C1 segment of cervical spinal cord (tissue), 14 donors: Measurements from ENCODE around the gene AIG1.
A peak's percentile ranks its signal among the peaks of the same experiment; 100 is the strongest.
"Not testable (repeated sequence)": the region's sequence is repeated elsewhere in the genome, so short reads cannot be mapped to it uniquely, and the experiment has no call there.

Experiments
- DNase-seq, 14 donors: peaks; one replicate each; lab custom pipeline; 2025; lab: John Stamatoyannopoulos, UW

Gene AIG1

DNA sequence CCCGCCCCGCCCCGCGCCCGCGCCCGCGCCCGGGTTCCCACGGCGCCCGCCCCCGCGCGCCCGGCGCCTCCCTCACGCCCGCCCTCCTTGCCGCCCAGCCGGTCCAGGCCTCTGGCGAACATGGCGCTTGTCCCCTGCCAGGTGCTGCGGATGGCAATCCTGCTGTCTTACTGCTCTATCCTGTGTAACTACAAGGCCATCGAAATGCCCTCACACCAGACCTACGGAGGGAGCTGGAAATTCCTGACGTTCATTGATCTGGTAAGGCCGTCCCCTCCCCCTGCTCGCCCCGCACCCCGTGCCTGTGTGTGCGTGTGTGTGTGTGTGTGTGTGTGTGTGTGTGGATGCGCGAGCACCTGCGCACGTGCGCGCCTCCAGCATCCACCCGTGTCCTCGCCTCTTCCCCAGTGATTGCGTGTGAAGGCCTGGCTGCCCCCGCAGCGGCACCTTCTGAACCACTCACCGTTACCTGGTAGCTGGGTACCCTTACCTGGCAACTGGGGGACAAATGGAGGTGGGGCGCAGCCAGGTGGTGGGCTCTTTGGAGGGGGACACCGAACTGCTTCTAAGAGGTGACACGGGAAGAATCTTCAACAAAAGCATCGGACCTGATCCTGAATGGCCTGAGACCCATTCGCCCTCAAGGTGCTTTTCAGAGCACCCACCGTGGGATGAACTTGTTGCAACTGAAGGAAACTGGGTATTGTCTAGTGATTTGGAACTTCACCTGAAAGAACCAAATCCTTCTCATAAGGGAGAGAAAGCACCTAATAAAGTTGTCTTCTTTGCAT is at the start of gene AIG1:
TSS of gene AIG1 (plus strand) at position 84 of the 791 bp plus-strand sequence. CDS start at position 121, 37 bp downstream.
- DNase-seq = peak in 11 of 14 donors; percentile 62 to 89 (median 83)

GRCh38 chr6:143014764-143015163 is 45.9 kb upstream of the AIG1 start:
- DNase-seq = no peak

GRCh38 chr6:143015300-143015706 is 45.4 kb upstream of the AIG1 start:
- DNase-seq = no peak

DNA sequence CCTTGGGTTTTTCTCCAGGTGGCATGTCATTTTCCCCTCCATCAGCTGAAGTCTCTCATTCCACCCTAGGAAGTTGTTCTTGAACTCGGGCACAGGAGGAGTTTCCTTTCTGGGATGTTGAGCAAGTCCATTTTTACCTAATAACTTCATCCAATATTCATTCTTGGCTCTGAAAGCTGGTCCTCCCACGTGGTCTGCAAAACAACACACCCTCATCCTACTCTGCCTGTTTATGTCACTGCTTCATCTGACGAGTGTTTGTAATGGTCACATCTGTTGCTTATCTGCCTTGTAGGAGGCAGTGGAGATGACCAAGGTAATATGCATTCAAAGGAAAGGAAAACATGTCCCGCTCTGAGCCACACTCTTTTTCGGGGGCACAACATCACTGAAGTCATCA is 41.7 kb upstream of the AIG1 start:
- DNase-seq = no peak

DNA sequence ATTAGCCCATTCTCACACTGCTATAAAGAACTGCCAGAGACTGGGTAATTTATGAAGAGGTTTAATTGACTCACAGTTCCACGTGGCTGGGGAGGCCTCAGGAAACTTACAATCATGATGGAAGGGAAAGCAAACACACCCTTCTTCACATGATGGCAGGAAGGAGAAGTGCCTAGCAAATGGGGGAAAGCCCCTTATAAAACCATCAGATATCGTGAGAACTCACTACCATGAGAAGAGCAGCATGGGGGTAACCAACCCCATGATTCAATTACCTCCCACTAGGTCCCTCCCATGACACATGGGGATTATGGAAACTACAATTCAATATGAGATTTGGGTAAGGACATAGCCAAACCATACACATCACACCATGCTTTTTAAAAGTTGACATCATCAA is 39.8 kb upstream of the AIG1 start:
- DNase-seq = not testable (repeated sequence)

GRCh38 chr6:143021543-143021942 is 39.1 kb upstream of the AIG1 start:
- no peak for DNase-seq

GRCh38 chr6:143022587-143022986 is 38.1 kb upstream of the AIG1 start:
- DNase-seq = no peak

DNA sequence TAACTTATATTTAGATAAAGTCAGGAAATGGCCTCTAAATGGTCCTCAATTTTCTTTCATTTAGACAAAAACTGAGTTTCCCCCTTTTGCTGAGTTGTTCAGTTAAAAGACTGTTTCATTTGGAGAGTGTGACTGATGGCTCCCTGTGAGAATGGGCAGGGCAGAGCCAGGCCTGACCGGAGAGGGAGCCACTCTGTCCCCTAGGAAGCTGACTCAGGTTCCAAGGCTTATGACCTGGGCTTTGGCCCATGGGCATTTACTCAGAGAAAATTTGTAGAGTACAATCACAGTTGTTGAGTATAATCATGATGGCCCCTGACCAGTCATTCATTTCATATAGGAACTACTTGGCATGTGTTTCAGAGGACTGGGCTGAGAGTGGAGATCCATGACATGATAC is 37.0 kb upstream of the AIG1 start:
- DNase-seq = no peak

- DNase-seq = no peak
These were observed 35.7 kb upstream of the AIG1 start for GRCh38 chr6:143024977-143025376.

GRCh38 chr6:143026696-143027449 is 33.8 kb upstream of the AIG1 start:
- peak in 5 of 14 donors; percentile 1 to 8 (median 5) for DNase-seq

DNA sequence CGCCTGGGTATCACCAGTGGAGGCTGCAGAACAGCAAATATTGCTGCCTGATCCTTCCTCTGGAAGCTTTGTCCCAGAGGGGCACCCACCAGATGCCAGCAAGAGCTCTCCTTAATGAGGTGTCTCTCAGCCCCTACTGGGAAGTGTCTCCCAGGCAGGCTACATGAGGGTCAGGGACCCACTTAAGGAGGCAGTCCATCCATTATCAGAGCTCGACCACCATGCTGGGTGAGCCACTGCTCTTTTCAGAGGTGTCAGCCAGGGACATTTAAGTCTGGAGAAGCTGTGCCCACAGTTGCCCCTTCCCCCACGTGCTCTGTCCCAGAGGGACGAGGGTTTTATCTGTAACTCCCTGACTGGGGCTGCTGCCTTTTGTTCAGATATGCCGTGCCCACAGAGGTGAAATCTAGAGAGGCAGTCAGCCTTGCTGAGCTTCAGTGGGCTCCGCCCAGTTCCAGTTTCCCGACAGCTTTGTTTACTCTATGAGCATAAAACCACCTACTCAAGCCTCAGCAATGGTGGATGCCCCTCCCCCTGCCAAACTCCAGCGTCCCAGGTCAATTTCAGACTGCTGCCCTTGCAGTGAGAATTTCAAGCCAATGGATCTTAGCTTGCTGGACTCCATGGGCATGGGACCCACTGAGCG is 25.9 kb upstream of the AIG1 start:
- no peak for DNase-seq

DNA sequence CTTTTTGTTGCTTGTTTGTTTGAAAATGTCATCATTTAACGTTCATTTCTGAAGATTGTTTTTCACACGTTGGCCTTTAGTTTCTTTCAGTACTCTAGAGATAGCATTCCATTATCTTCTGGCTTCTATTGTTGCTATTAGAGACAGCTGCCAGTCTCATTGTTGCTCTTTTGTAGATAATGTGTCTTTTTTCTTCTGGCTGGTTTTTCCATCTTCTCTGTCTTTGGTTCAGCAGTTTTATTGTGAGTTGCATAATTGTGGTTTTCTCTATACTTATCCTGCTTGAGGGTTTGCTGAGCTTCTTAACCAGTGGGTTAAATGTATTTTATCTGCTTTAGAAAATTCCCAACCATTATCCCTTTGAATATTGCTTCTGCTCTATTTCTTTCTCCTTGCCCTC is 23.2 kb upstream of the AIG1 start:
- no peak for DNase-seq

- no peak for DNase-seq
These were observed 21.9 kb upstream of the AIG1 start for GRCh38 chr6:143038833-143039232.

DNA sequence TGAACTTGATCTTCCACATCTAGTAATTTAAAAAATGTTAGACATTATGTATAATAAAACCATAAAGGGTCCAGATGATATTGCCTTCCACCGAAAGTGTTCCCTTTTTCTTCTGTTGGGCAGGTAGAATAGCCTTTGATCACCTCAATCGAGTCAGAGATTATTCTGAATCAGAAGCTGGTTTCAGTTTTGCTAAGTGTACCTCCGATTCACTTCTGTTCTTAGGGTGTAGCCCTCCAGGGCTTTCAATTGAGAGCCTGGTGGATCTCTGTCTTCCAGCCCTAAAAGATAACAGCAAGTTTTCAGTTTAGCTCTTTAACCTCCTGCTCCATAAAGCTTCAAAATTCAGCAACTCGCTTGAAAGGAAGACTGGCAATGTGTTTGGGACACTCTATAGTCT is 21.1 kb upstream of the AIG1 start:
- DNase-seq = no peak

- DNase-seq = no peak
These were observed 20.7 kb upstream of the AIG1 start for GRCh38 chr6:143040018-143040417.

DNA sequence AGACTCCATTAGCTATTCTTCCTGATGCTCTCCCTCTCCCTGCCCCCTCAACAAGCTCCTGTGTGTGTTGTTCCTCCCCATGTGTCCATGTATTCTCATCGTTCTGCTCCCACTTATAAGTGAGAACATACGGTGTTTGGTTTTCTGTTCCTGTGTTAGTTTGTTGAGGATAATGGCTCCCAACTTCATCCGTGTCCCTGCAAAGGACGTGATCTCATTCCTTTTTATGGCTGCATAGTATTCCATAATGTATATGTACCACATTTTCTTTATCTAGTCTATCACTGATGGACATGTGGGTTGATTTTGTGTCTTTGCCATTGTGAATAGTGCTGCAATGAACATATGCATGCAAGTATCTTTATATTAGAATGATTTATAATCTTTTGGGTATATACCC is 16.3 kb upstream of the AIG1 start:
- not testable (repeated sequence) for DNase-seq

DNA sequence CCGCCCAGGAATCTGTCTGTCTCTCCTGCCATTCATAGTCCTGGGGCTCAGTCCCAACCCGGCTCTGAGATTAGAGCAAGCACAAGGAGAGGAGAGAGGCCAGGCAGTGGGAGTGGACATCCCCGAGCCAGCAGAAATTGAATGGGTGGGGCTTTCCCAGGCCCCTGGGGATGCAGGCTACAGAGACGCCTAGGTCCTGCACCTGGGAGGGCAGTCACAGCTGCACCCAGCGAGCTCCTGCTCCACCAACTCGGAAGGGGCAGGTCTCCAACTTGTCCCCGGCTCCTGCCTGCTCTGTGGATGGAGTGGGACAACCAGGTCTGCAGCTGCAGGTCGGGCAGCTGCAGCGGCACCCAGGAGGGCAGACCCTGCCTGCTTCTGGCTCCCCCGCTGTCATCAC is 11.1 kb upstream of the AIG1 start:
- no peak for DNase-seq

GRCh38 chr6:143050509-143050908 is 10.2 kb upstream of the AIG1 start:
- no peak for DNase-seq

GRCh38 chr6:143052282-143052681 is 8.4 kb upstream of the AIG1 start:
- DNase-seq = no peak

DNA sequence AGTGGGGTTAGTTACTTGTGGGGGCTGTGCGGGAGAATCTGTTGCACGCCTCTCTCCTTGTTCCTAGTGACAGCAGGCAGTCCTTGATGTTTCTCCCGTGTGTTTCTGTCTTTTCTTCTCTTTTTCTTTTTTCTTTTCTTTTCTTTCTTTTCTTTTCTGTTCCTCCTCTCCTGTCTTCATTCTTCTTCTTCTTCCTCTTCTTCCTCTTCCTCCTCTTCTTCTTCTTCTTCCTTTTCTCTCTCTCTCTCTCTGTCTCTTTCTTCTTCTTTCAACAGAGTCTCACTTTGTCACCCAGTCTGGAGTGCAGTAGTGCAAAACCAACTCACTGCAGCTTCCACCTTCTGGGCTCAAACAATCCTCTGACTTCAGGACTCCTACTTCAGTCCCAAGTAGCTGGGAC is 6.8 kb upstream of the AIG1 start:
- DNase-seq = no peak

DNA sequence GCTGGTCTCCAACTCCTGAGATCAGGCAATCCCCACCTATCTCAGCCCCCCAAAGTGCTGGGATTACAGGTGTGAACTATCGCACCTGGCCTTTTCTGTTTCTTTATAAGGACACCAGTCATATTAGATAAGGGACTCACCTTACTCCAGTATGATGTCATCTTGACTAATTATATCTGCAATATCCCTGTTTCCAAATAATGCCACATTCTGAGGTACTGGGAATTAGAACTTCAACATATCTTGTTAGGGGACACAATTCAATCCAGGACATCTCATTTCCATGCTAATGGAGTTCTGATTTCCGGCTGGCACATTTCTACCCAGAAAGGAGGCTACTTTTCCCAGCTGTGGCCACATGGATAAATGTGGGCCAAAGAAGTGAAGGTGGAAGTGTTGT is 6.4 kb upstream of the AIG1 start:
- DNase-seq = no peak

GRCh38 chr6:143055213-143055612 is 5.5 kb upstream of the AIG1 start:
- DNase-seq = no peak

GRCh38 chr6:143055891-143056290 is 4.8 kb upstream of the AIG1 start:
- DNase-seq = no peak
